ENCODE results near the gene TMCC2. TPM values are rescaled to one million over a fixed set of nuclear protein-coding genes. Genes with fewer than 3 reads are reported as not detected.
"Not testable (repeated sequence)": the region's sequence is repeated elsewhere in the genome, so short reads cannot be mapped to it uniquely, and the experiment has no call there.

TMCC2 gene
- total RNA-seq, 1 experiment from 2014 or later = 2.7 TPM

DNA sequence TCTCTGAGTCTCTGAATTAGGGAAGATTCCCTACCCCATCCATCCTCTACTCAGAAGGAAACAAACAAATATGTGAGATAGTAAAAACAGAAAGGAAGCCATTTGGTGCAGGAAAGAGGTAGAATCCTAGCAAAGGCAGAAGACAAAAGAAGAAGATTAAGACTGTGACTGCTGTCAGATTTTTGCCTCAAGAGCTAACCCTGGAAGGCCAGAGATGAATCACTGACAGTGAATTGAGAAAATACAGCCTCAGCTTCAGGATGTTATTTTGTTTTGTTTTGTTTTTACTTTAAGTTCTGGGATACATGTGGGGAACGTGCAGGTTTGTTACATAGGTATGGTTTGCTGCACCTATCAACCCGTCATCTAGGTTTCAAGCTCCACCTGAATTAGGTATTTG lies 47.9 kb upstream of the TMCC2 start:
- RAD21 ChIA-PET (ENCODE audit: low non-redundant PET in 1 of 2, low total read pairs in 2 of 2, uncharacterized antibody in 2 of 2, unreplicated experiment in 2 of 2) = no interaction called here
- Histone ChIP-seq H4K20me1 (ENCODE audit: insufficient read depth) (no peaks in the 10 kb centered on the region), H3K9ac (ENCODE audit: low read length) (no peak overlapping the region), H3K79me2 (ENCODE audit: insufficient read depth, low read length) (peaks cover 4% of the 10 kb centered on the region; the same call in 1 of the 2 replicates), H3K9me3 (ENCODE audit: control insufficient read depth in 1 of 2, insufficient read depth in 1 of 2, low read depth in 1 of 2, low read length in 2 of 2) (no peaks in the 10 kb centered on the region), H3K27me3 (ENCODE audit: insufficient read depth, low read length) (no peaks in the 10 kb centered on the region), H3K9me2 (ENCODE audit: insufficient read depth) (no peaks in the 10 kb centered on the region), H3K36me3 (ENCODE audit: control insufficient read depth in 1 of 2, insufficient read depth in 2 of 2, low read length in 2 of 2) (no peaks in the 10 kb centered on the region), H3K4me1 (ENCODE audit: control insufficient read depth in 1 of 2, insufficient read depth in 2 of 2, low read length in 2 of 2) (peaks cover 15 to 28% of the 10 kb centered on the region in 2 experiments), H2AFZ (ENCODE audit: low read depth, low read length, poor library complexity, severe bottlenecking) (no peak overlapping the region), H3K4me3 (replicated peaks in 1 of 2; ENCODE audit: low read depth in 1 of 2, low read length in 2 of 2) (no peak overlapping the region), H3K4me2 (ENCODE audit: low read length) (no peak overlapping the region), H3K27ac (ENCODE audit: low read depth, low read length) (no peak overlapping the region)
- intact Hi-C loops (cut with micrococcal nuclease) = no loop called here
- TF ChIP-seq EGR1 (IDR thresholded peaks at IDR 0.05; ENCODE audit: low read depth) = no peak
- TF ChIP-seq FOSL1 (IDR thresholded peaks at IDR 0.05; ENCODE audit: low read depth) = no peak
- no peak for TF ChIP-seq RAD21 (IDR thresholded peaks at IDR 0.05; ENCODE audit: low read depth)
- no peak for TF ChIP-seq CEBPB (IDR thresholded peaks at IDR 0.05; ENCODE audit: low read depth)
- TF ChIP-seq, protein P1, sequence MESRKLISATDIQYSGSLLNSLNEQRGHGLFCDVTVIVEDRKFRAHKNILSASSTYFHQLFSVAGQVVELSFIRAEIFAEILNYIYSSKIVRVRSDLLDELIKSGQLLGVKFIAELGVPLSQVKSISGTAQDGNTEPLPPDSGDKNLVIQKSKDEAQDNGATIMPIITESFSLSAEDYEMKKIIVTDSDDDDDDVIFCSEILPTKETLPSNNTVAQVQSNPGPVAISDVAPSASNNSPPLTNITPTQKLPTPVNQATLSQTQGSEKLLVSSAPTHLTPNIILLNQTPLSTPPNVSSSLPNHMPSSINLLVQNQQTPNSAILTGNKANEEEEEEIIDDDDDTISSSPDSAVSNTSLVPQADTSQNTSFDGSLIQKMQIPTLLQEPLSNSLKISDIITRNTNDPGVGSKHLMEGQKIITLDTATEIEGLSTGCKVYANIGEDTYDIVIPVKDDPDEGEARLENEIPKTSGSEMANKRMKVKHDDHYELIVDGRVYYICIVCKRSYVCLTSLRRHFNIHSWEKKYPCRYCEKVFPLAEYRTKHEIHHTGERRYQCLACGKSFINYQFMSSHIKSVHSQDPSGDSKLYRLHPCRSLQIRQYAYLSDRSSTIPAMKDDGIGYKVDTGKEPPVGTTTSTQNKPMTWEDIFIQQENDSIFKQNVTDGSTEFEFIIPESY (IDR thresholded peaks at IDR 0.05; ENCODE audit: extremely low read depth, insufficient replicate concordance, low read length) = no peak
- TF ChIP-seq POLR2A (IDR thresholded peaks at IDR 0.05; ENCODE audit: borderline replicate concordance, extremely low read depth, insufficient read depth, insufficient read length) = no peak
- no peak for TF ChIP-seq YY1 (IDR thresholded peaks at IDR 0.05; ENCODE audit: extremely low read depth, insufficient replicate concordance, low read depth, low read length)
- TF ChIP-seq JUND (IDR thresholded peaks at IDR 0.05) = no peak
- TF ChIP-seq SIN3A (IDR thresholded peaks at IDR 0.05; ENCODE audit: low read depth) = no peak
- no peak for TF ChIP-seq ZNF274 (IDR thresholded peaks at IDR 0.05; ENCODE audit: low read depth, low read length)
- TF ChIP-seq CBX3 (IDR thresholded peaks at IDR 0.05; ENCODE audit: low read depth) = no peak
- TF ChIP-seq CTCF (IDR thresholded peaks at IDR 0.05 in 2 of 3, conservative IDR thresholded peaks at IDR 0.05 in 1 of 3; ENCODE audit: borderline replicate concordance in 1 of 3, insufficient read depth in 1 of 3, low read depth in 2 of 3, low read length in 2 of 3) = no peak
- no peak for TF ChIP-seq SRF (IDR thresholded peaks at IDR 0.05; ENCODE audit: low read depth)
- no peak for TF ChIP-seq EZH2phosphoT487 (IDR thresholded peaks at IDR 0.05; ENCODE audit: borderline replicate concordance)
- TF ChIP-seq ZFX (IDR thresholded peaks at IDR 0.05) = no peak
- no peak for TF ChIP-seq ELF1 (IDR thresholded peaks at IDR 0.05; ENCODE audit: borderline replicate concordance, low read depth)
- TF ChIP-seq, protein P2, sequence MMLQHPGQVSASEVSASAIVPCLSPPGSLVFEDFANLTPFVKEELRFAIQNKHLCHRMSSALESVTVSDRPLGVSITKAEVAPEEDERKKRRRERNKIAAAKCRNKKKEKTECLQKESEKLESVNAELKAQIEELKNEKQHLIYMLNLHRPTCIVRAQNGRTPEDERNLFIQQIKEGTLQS (IDR thresholded peaks at IDR 0.05) = no peak
- TF ChIP-seq SP1 (IDR thresholded peaks at IDR 0.05; ENCODE audit: low read depth) = no peak
- POLR2A ChIA-PET = no interaction called here
- ATAC-seq (no peak), DNase-seq (ENCODE audit: low read depth, low spot score) (no peak)
- CTCF ChIA-PET = no interaction called here
- no TSS peak for BruUV-seq (replicated peaks)

DNA sequence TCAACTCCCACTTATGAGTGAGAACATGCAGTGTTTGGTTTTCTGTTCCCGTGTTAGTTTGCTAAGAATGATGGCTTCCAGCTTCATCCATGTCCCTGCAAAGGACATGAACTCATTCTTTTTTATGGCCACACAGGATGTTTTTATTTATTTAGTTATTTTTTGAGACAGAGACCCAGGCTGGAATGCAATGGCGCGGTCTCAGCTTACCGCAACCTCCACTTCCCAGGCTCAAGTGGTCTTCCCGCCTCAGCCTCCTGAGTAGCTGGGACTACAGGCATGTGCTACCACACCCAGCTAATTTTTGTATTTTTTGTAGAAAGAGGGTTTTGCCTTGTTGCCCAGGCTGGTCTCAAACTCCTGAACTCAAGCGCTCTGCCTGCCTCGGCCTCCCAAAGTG lies 47.4 kb upstream of the TMCC2 start:
- H3K79me2 ChIP-seq (ENCODE audit: insufficient read depth, low read length); H3K4me3 ChIP-seq (replicated peaks in 1 of 2; ENCODE audit: low read depth in 1 of 2, low read length in 2 of 2); H3K9me2 ChIP-seq (ENCODE audit: insufficient read depth); H3K4me2 ChIP-seq (ENCODE audit: low read length); H3K9ac ChIP-seq (ENCODE audit: low read length); DNase-seq (ENCODE audit: low read depth, low spot score); intact Hi-C loops (cut with micrococcal nuclease); H4K20me1 ChIP-seq (ENCODE audit: insufficient read depth); RAD21 ChIA-PET (ENCODE audit: low non-redundant PET in 1 of 2, low total read pairs in 2 of 2, uncharacterized antibody in 2 of 2, unreplicated experiment in 2 of 2); H3K27ac ChIP-seq (ENCODE audit: low read depth, low read length); H2AFZ ChIP-seq (ENCODE audit: low read depth, low read length, poor library complexity, severe bottlenecking); BruUV-seq (replicated peaks); POLR2A ChIA-PET; CTCF ChIA-PET; H3K9me3 ChIP-seq (ENCODE audit: control insufficient read depth in 1 of 2, insufficient read depth in 1 of 2, low read depth in 1 of 2, low read length in 2 of 2); ATAC-seq; H3K27me3 ChIP-seq (ENCODE audit: insufficient read depth, low read length); H3K36me3 ChIP-seq (ENCODE audit: control insufficient read depth in 1 of 2, insufficient read depth in 2 of 2, low read length in 2 of 2): not testable (repeated sequence)
- peaks cover 11 to 24% of the 10 kb centered on the region in 2 experiments for H3K4me1 ChIP-seq (ENCODE audit: control insufficient read depth in 1 of 2, insufficient read depth in 2 of 2, low read length in 2 of 2)
